ENCODE data around the gene EEF1E1.
"Not testable (repeated sequence)": the region's sequence is repeated elsewhere in the genome, so short reads cannot be mapped to it uniquely, and the experiment has no call there.

DNA sequence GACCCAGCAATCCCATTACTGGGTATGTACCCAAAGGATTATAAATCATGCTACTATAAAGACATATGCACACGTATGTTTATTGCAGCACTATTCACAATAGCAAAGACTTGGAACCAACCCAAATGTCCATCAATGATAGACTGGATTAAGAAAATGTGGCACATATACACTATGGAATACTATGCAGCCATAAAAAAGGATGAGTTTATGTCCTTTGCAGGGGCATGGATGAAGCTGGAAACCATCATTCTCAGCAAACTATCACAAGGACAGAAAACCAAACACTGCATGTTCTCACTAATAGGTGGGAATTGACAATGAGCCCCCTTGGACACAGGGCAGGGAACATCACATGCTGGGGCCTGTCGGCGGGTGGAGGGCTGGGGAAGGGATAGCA lies 68.2 kb downstream of the EEF1E1 start:
- TF ChIP-seq, protein P1, sequence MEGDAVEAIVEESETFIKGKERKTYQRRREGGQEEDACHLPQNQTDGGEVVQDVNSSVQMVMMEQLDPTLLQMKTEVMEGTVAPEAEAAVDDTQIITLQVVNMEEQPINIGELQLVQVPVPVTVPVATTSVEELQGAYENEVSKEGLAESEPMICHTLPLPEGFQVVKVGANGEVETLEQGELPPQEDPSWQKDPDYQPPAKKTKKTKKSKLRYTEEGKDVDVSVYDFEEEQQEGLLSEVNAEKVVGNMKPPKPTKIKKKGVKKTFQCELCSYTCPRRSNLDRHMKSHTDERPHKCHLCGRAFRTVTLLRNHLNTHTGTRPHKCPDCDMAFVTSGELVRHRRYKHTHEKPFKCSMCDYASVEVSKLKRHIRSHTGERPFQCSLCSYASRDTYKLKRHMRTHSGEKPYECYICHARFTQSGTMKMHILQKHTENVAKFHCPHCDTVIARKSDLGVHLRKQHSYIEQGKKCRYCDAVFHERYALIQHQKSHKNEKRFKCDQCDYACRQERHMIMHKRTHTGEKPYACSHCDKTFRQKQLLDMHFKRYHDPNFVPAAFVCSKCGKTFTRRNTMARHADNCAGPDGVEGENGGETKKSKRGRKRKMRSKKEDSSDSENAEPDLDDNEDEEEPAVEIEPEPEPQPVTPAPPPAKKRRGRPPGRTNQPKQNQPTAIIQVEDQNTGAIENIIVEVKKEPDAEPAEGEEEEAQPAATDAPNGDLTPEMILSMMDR (conservative IDR thresholded peaks at IDR 0.05), result not testable (repeated sequence)
- TF ChIP-seq EZH2 (IDR thresholded peaks at IDR 0.05; ENCODE audit: low read depth), result not testable (repeated sequence)

Measured in PC-9 (cell line).